K562 (cell line): Measurements from ENCODE around the gene BAIAP3. TPM values are rescaled to one million over a fixed set of nuclear protein-coding genes. Genes with fewer than 3 reads are reported as not detected.

Experiments
- ATAC-seq: fragments of 200-7000 bp; cut with Tn5 transposase; 3 replicates; pipeline ENCODE4 v1.9.1; 2020; ENCODE audit warnings: moderate library complexity
- BruUV-seq: library from RNA; stranded (reverse); fragments of 400-500 nt; replicated peaks from 2 replicates; lab custom pipeline; 2021; lab: Mats Ljungman, UMichigan
- CTCF ChIA-PET: fragments of 300-600 bp; formaldehyde crosslinking; extraction: SDS; loops from one replicate; lab custom pipeline; 2021; ENCODE audit warnings: low intra/inter-chr PET ratio; lab: Yijun Ruan, JAX
- POLR2A ChIA-PET: fragments of 300-600, 350-650 bp; sonication (Branson Sonifier 250); formaldehyde crosslinking; extraction: SDS; loops from one replicate; lab custom pipeline; 2021; ENCODE audit warnings: antibody characterized with exemption, inconsistent platforms; lab: Yijun Ruan, JAX
- DNase-seq, 4 experiments: peaks; one replicate each; pipeline versions ENCODE4 v3.0.0 to v3.0.0-alpha.2; 2011 to 2018; ENCODE audit warnings: low spot score in 3 of 4, mixed read lengths in 3 of 4; ENCODE audit errors: extremely low read depth in 1 of 4
- FAIRE-seq: peaks from 2 replicates; lab custom pipeline; 2011; peaks lifted over from hg19 to GRCh38; lab: Jason Lieb, UNC
- H2AFZ ChIP-seq: 2 replicates; pipeline ENCODE4 v1.6.0; 2011; ENCODE audit warnings: low read depth, low read length, control low read depth, inconsistent platforms
- H3K27ac ChIP-seq: fragments of 200-600 bp; 3 replicates; pipeline ENCODE4 v1.8.0; 2011; ENCODE audit warnings: low read depth, mild to moderate bottlenecking, control low read depth, inconsistent platforms, low read length, moderate library complexity, mixed read lengths; ENCODE audit errors: extremely low read depth
- H3K27me3 ChIP-seq, 2 experiments: fragments of 300-600 bp in 1 of 2; 2 replicates in 1 of 2; 3 replicates in 1 of 2; pipeline versions ENCODE4 v1.6.0 to v1.8.0; 2011; ENCODE audit warnings: inconsistent platforms in 2 of 2, low read length in 2 of 2, mild to moderate bottlenecking in 1 of 2, mixed read lengths in 1 of 2, moderate library complexity in 1 of 2; ENCODE audit not compliant: control insufficient read depth in 2 of 2, insufficient read depth in 2 of 2
- H3K36me3 ChIP-seq: fragments of 300-600 bp; 3 replicates; pipeline ENCODE4 v1.8.0; 2011; ENCODE audit warnings: mild to moderate bottlenecking, low read length, inconsistent platforms; ENCODE audit not compliant: control insufficient read depth, insufficient read depth
- H3K4me1 ChIP-seq, 2 experiments: fragments of 200-600 bp in 1 of 2; replicated peaks in 1 of 2; 2 replicates in 1 of 2; 3 replicates in 1 of 2; pipeline versions ENCODE4 v1.5.1 to v1.8.0; 2011; ENCODE audit warnings: inconsistent platforms in 2 of 2, low read length in 2 of 2, mild to moderate bottlenecking in 1 of 2, mixed read lengths in 1 of 2, moderate library complexity in 1 of 2; ENCODE audit not compliant: control insufficient read depth in 2 of 2, insufficient read depth in 2 of 2
- H3K4me2 ChIP-seq: 2 replicates; pipeline ENCODE4 v1.6.1; 2011; ENCODE audit warnings: low read length, control low read depth, inconsistent platforms, mixed read lengths; ENCODE audit not compliant: insufficient read depth
- H3K4me3 ChIP-seq: fragments of 200-600 bp; sonication (generic), shearing (Covaris generic); 2 replicates; pipeline ENCODE4 v1.5.1; 2016; ENCODE audit warnings: control low read depth, inconsistent platforms
- H3K79me2 ChIP-seq: fragments of 200-600 bp; 3 replicates; pipeline ENCODE4 v1.8.0; 2011; ENCODE audit warnings: low read length, inconsistent platforms; ENCODE audit not compliant: control insufficient read depth, insufficient read depth
- H3K9ac ChIP-seq, 2 experiments: 2 replicates each; pipeline versions ENCODE4 v1.6.0 to v1.6.1; 2011; ENCODE audit warnings: low read depth in 2 of 2, low read length in 2 of 2, control low read depth in 1 of 2, inconsistent platforms in 1 of 2, mild to moderate bottlenecking in 1 of 2, mixed read lengths in 1 of 2; ENCODE audit not compliant: insufficient read depth in 1 of 2
- H3K9me1 ChIP-seq: one replicate; pipeline ENCODE4 v1.6.0; 2011; ENCODE audit warnings: inconsistent platforms, mild to moderate bottlenecking, low read length, moderate library complexity; ENCODE audit not compliant: control insufficient read depth, insufficient read depth
- H3K9me3 ChIP-seq: replicated peaks from 2 replicates; pipeline ENCODE4 v1.5.1; 2011; ENCODE audit warnings: low read depth, low read length, inconsistent platforms; ENCODE audit not compliant: control insufficient read depth, insufficient read depth
- H4K20me1 ChIP-seq: replicated peaks from 2 replicates; pipeline ENCODE4 v1.6.1; 2011; ENCODE audit warnings: low read length, inconsistent platforms, mixed read lengths; ENCODE audit not compliant: control insufficient read depth, insufficient read depth
- BMI1 ChIP-seq: fragments of 150-350 bp; IDR thresholded peaks from 2 replicates; pipeline ENCODE4 v1.6.1; 2014; ENCODE audit warnings: low read length
- BRD4 ChIP-seq: fragments of 200-600 bp; sonication (generic); IDR thresholded peaks from 2 replicates; pipeline ENCODE4 v1.6.1; 2017; ENCODE audit warnings: inconsistent platforms
- BRF1 ChIP-seq: IDR thresholded peaks from 3 replicates; pipeline ENCODE4 v1.6.1; 2011; ENCODE audit warnings: borderline replicate concordance, mild to moderate bottlenecking; ENCODE audit not compliant: insufficient read length; ENCODE audit errors: extremely low read depth
- CSDE1 ChIP-seq, 2 experiments: fragments of 450-650 bp; IDR thresholded peaks; 2 replicates each; pipeline ENCODE4 v1.6.1; 2016; ENCODE audit warnings: mild to moderate bottlenecking in 1 of 2
- CXXC5 ChIP-seq: fragments of 250-450 bp; sonication (Bioruptor Pico); IDR thresholded peaks from 2 replicates; pipeline ENCODE4 v1.8.0; 2022; ENCODE audit warnings: inconsistent platforms, mild to moderate bottlenecking, moderate library complexity
- ELF1 ChIP-seq: fragments of 200-800 bp; sonication (Bioruptor generic); IDR thresholded peaks from 2 replicates; pipeline ENCODE4 v1.6.1; 2016; ENCODE audit warnings: missing genetic modification characterization, missing compliant biosample characterization
- ETS2 ChIP-seq: IDR thresholded peaks from 2 replicates; pipeline ENCODE4 v1.6.1; 2016; ENCODE audit warnings: borderline replicate concordance, missing genetic modification characterization, mild to moderate bottlenecking, moderate library complexity, missing compliant biosample characterization; ENCODE audit not compliant: poor library complexity, severe bottlenecking
- KLF13 ChIP-seq: fragments of 450-650 bp; IDR thresholded peaks from 2 replicates; pipeline ENCODE4 v1.6.1; 2016; ENCODE audit warnings: missing genetic modification characterization, low read depth, mild to moderate bottlenecking, missing compliant biosample characterization, moderate library complexity, borderline replicate concordance
- MAFK ChIP-seq: IDR thresholded peaks from 2 replicates; pipeline ENCODE4 v1.6.1; 2011; ENCODE audit warnings: low read length, improper control_type of control experiment
- PHF8 ChIP-seq: fragments of 200-600 bp; sonication (generic); IDR thresholded peaks from 2 replicates; pipeline ENCODE4 v1.6.1; 2012; ENCODE audit warnings: mixed run types, mild to moderate bottlenecking, inconsistent platforms, low read length, moderate library complexity, borderline replicate concordance
- RBM39 ChIP-seq: fragments of 200-400 bp; formaldehyde crosslinking; optimal IDR thresholded peaks from 2 replicates; pipeline ENCODE3; 2018; ENCODE audit warnings: low read depth, low read length
- SMARCE1 ChIP-seq: fragments of 450-650 bp; IDR thresholded peaks from 2 replicates; pipeline ENCODE4 v1.7.1; 2016; ENCODE audit warnings: mild to moderate bottlenecking
- SPI1 ChIP-seq: IDR thresholded peaks from 2 replicates; pipeline ENCODE4 v1.6.1; 2011; ENCODE audit warnings: low read depth, low read length, control low read depth, borderline replicate concordance
- TBP ChIP-seq: optimal IDR thresholded peaks from 2 replicates; pipeline ENCODE3; 2011; ENCODE audit warnings: low read depth, low read length, improper control_type of control experiment
- TFAP4 ChIP-seq: sonication (generic); formaldehyde crosslinking; IDR thresholded peaks from 2 replicates; pipeline ENCODE4 v1.8.0; 2022; ENCODE audit warnings: missing genetic modification reagents, mild to moderate bottlenecking, moderate library complexity, borderline replicate concordance
- ZBTB8A ChIP-seq: fragments of 450-650 bp; IDR thresholded peaks from 2 replicates; pipeline ENCODE4 v1.6.1; 2018; ENCODE audit warnings: mild to moderate bottlenecking, moderate library complexity; ENCODE audit not compliant: partially characterized antibody
- ZNF253 ChIP-seq: fragments of 250-450 bp; sonication (Bioruptor Pico); conservative IDR thresholded peaks from 2 replicates; pipeline ENCODE4 v1.6.1; 2021; ENCODE audit warnings: mild to moderate bottlenecking
- WGBS: fragments of 100-300 bp; shearing (Covaris generic); methylation state at CpG from one replicate; pipeline ENCODE4 v1.1.6; 2016; ENCODE audit warnings: low coverage, mixed read lengths; ENCODE audit not compliant: insufficient coverage; ENCODE audit errors: missing lambda C conversion rate; 5-methylcytosine and 5-hydroxymethylcytosine counted together
- in situ Hi-C: fragments of 300-500 bp; cut with MboI; formaldehyde crosslinking; loops from 4 replicates; pipeline ENCODE4 v1.15.0; 2018; ENCODE audit warnings: inconsistent platforms, mixed read lengths
- intact Hi-C: fragments of 100-400 bp; cut with micrococcal nuclease; formaldehyde crosslinking; loops from 2 replicates; pipeline ENCODE4 v1.14.2; 2022
- polyA plus RNA-seq, 8 experiments: library from polyadenylated mRNA; depleted of rRNA in 4 of 8; stranded (reverse) in 5 of 8; unstranded in 3 of 8; fragments of >200 nt; fragmentation: Nextera tagmentation in 2 of 8; fragmentation: Illumina TruSeq in 1 of 8; extraction: Ambion mirVana in 2 of 8; extraction: Trizol in 1 of 8; gene quantifications; 2 replicates each; pipeline versions ENCODE4 v1.2.1 to v1.2.3, GENCODE V29; 2011 to 2014; ENCODE audit warnings: inconsistent platforms in 1 of 8, missing spikeins in 1 of 8
- total RNA-seq, 7 experiments: library from RNA; depleted of rRNA in 6 of 7; stranded (reverse); fragments of >200 nt in 6 of 7; fragmentation: Illumina TruSeq in 2 of 7; extraction: Trizol in 2 of 7; gene quantifications; 2 replicates each; pipeline versions ENCODE4 v1.2.1 to v1.2.3, GENCODE V29; 2011 to 2021; ENCODE audit warnings: low replicate concordance in 1 of 7

The BAIAP3 gene
- total and polyA plus RNA-seq, 9 of the 15 experiments (the other 6 are each of a cell fraction or from before 2014, with no cell fraction given) = 0.03 to 4.5 (median 0.57) TPM; not detected in 1

- Histone ChIP-seq H3K27me3 (peaks cover 6 to 19% of the 10 kb centered on the region in 2 experiments; a peak in 3 of 5 replicates), H3K36me3 (no peaks in the 10 kb centered on the region), H3K9me3 (no peaks in the 10 kb centered on the region), H3K4me1 (peaks cover 12 to 91% of the 10 kb centered on the region in 2 experiments), H3K27ac (no peak overlapping the region), H3K9ac (peak overlapping the region in 1 of 2 experiments; percentile 27; a peak in 1 of 4 replicates), H3K79me2 (no peaks in the 10 kb centered on the region), H2AFZ (no peak overlapping the region), H3K4me2 (no peak overlapping the region), H3K4me3 (no peak overlapping the region), H3K9me1 (no peaks in the 10 kb centered on the region), H4K20me1 (0 out of 2 replicates have a peak, but pooled peaks cover 9% of the 10 kb centered on the region)
- in situ Hi-C loops = no loop called here
- no peak for ATAC-seq
- intact Hi-C loops = no loop called here
- no peak for FAIRE-seq
- CTCF ChIA-PET = no interaction called here
- WGBS = 13% methylated on average over 13 of the region's 15 CpGs
- POLR2A ChIA-PET = interaction anchor here (1.4 kb wide), 1 partner anchor 10 kb away, joined by 8 read pairs; no protein-coding TSS in a partner anchor
- no TSS peak for BruUV-seq
- TF ChIP-seq ZBTB8A = no peak
- TF ChIP-seq BMI1 = no peak
- no peak for DNase-seq
Measured at GRCh38 chr16:1336619-1337018, 3.2 kb downstream of the BAIAP3 start.

- CTCF ChIA-PET = no interaction called here
- FAIRE-seq (no peak), ATAC-seq (no peak; the same call in 2 of the 3 replicates), DNase-seq (no peak)
- in situ Hi-C loops = no loop called here
- no peaks in the 10 kb centered on the region for H3K9me1 ChIP-seq
- peaks cover 6 to 19% of the 10 kb centered on the region in 2 experiments; a peak in 3 of 5 replicates for H3K27me3 ChIP-seq
- H2AFZ ChIP-seq = no peak overlapping the region
- intact Hi-C loops = no loop called here
- BruUV-seq = no TSS peak
- no peak overlapping the region for H3K27ac ChIP-seq
- no peak overlapping the region for H3K9ac ChIP-seq
- H3K4me1 ChIP-seq = peaks cover 4 to 91% of the 10 kb centered on the region in 2 experiments; a peak in 4 of 5 replicates
- H3K4me2 ChIP-seq = no peak overlapping the region
- no peaks in the 10 kb centered on the region for H3K79me2 ChIP-seq
- no peaks in the 10 kb centered on the region for H3K9me3 ChIP-seq
- POLR2A ChIA-PET = interaction anchor here (1.2 kb wide), 1 partner anchor 14 kb away, joined by 4 read pairs; no protein-coding TSS in a partner anchor
- no peak overlapping the region for H3K4me3 ChIP-seq
- no peaks in the 10 kb centered on the region for H3K36me3 ChIP-seq
- WGBS = 24% methylated on average over 9 of the region's 9 CpGs
- H4K20me1 ChIP-seq = 0 out of 2 replicates have a peak, but pooled peaks cover 12% of the 10 kb centered on the region
- TF ChIP-seq PHF8 (no peak), SMARCE1 (no peak), ZNF253 (no peak), ELF1 (peak; percentile 53; the same call in 1 of the 2 replicates), TBP (no peak), SPI1 (0 out of 2 replicates have a peak, but pooled peaks have one; percentile 5), CXXC5 (CRISPR knock-in tag) (no peak), BRF1 (no peak), KLF13 (0 out of 2 replicates have a peak, but pooled peaks have one; percentile 14), RBM39 (no peak), TFAP4 (no peak), CSDE1 (IDR thresholded peaks at IDR 0.05) (no peak), MAFK (no peak), BRD4 (no peak), ETS2 (no peak)
Measured at GRCh38 chr16:1337486-1337885, 4.0 kb downstream of the BAIAP3 start.
